Stimulated activated CD4-positive, alpha-beta T cell treated with anti-CD3 and anti-CD28 coated beads, Interleukin-4, amount 100 ng/mL, for 48 hours (primary cell): ENCODE data around the gene ETNK1.
"Not testable (repeated sequence)": the region's sequence is repeated elsewhere in the genome, so short reads cannot be mapped to it uniquely, and the experiment has no call there.

Source experiments
- DNase-seq, 2 donors: peaks; one replicate each; pipeline ENCODE4 v3.0.0-alpha.2; 2020; ENCODE audit warnings: low read depth in 2 of 2

Gene ETNK1

GRCh38 chr12:22687361-22688076 is 62.5 kb downstream of the ETNK1 start:
- DNase-seq = no peak

GRCh38 chr12:22689876-22690275 is 64.9 kb downstream of the ETNK1 start:
- no peak for DNase-seq

DNA sequence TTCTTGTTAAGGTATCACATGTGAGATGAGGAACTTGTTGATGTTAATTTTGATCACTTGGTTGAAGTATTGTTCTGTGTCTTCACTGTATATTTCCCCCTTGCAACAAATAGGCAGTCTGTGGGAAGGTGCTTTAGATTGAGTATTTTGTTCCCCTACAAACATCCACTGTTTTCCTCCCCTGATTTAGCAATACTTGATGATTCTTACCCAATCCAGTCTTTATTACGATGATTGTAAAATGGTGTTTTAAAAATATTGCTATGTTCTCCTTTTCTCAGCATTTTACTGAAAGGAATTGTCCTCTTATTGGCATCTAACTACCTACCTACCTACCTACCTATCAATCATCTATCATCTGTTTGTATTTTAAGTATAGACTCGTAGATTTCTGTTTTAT is 66.3 kb downstream of the ETNK1 start:
- no peak for DNase-seq

DNA sequence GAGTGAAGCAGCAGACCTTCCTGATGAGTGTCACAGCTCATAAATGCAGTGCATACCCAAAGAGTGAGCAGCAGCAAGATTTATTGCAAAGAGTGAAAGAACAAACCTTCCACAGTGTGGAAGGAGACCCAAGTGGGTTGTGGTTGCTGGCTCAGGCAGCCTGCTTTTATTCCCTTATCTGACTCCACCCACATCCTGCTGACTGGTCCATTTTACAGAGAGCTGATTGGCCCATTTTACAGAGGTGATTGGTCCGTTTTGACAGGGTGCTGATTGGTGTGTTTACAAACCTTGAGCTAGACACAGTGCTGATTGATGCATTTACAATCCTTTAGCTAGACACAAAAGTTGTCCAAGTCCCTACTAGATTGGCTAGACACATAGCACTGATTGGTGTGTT is 67.5 kb downstream of the ETNK1 start:
- not testable (repeated sequence) for DNase-seq

GRCh38 chr12:22692964-22693555 is 68.1 kb downstream of the ETNK1 start:
- DNase-seq = no peak

GRCh38 chr12:22698576-22698975 is 73.6 kb downstream of the ETNK1 start:
- no peak for DNase-seq

GRCh38 chr12:22699705-22700104 is 74.7 kb downstream of the ETNK1 start:
- not testable (repeated sequence) for DNase-seq

GRCh38 chr12:22700106-22700505 is 75.1 kb downstream of the ETNK1 start:
- no peak for DNase-seq

DNA sequence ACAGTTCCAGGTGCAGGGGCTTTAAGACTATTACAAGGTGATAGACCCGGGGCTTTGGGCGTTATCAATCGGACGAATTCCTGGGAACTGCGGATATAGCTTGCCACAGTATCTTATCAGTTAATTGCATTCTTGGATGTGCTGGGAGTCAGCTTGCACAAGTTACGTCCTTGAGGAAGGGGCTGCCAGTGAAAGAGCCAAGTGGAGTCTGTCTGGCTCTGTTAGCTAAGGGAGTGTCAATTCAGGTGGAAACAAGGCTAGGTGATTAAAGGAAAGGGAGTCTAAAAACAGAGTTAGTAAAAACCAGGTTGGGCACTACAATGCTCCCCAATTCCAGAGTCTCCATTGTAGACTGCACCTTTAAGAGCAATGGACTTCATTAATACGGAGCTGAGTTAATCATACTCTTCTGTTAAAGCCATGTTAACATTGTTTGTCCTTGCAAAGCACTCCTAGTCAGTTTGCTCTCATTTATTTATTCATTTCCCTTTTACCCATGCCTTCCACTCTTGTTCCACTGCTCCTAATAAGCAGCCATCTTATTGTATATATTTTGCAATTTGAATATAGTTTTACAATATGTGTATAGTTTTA is 76.3 kb downstream of the ETNK1 start:
- DNase-seq = not testable (repeated sequence)

DNA sequence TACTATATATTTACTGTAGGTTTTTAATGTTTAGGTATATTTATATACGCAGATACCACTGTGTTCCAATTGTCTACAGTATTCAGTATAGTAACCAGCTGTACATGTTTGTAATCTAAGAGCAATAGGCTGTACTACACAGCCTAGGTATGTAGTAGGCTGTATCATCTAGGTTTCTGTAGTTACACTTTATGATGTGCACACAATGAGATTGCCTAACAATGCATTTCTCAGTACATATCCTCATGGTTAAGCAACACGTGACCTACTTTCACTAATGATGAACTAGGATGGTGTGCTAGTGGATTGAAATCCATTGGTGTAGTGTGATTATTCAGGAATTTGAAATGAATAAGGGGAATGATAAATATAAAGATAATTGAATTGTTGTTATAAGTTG is 77.7 kb downstream of the ETNK1 start:
- no peak for DNase-seq

DNA sequence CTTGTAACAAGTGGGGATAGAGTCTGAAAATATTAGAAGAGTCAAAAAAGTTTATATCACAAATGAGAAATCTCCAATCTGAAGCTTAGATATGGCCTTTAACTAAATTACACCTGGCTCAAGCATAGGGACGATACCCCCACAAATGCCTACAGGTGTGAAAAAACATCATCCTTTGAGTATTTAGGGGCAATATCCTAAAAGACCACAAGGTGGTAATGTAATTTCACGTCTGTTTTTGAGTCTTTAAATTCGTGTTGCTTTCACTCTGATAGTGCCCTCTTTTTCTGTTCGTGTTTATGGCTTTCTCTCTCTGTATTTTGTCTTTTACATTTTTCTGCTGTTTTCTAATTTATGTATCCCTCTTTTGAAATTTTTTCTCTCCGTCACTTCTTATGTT is 84.3 kb downstream of the ETNK1 start:
- DNase-seq = no peak

GRCh38 chr12:22712083-22712482 is 87.1 kb downstream of the ETNK1 start:
- no peak for DNase-seq

- no peak for DNase-seq
Measured at GRCh38 chr12:22715254-22715653, 90.3 kb downstream of the ETNK1 start.

DNA sequence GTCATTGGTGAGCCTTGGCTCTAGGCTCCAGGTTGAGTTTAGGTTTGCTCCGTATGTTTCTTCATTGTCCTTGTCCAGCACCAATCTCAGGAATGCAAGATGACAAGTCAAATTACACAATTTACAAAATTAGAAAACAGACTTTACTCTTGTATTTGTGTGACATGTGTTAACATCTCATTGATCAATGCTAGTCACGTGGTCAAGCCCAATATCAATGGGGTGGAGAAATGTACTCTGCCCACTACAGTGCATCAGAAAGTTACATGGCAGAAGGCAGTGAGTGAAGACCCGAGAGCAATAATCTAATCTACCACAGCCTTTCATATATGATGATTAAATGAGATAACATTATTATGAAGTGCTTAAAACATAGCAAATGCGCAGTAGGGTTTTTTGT is 94.8 kb downstream of the ETNK1 start:
- DNase-seq = no peak

DNA sequence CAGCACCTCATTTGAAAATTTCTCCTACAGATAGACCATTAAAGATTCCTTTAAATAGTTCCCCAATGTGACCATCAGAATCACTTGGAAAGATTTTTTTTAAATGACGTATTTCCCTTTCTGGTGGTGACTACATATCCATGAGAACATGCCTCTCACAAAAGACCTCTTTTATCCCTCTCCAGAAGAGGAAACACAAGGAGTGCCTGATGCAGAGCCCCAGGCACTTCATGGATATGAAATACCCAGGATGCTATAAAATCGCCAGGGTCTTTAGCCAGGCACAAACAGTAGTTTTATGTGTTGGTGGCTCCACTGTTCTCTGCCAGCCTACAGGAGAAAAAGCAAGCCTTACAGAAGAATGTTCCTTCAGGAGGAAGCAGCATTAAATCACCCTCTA is 97.1 kb downstream of the ETNK1 start:
- DNase-seq = no peak

- no peak for DNase-seq
Measured at GRCh38 chr12:22722779-22723178, 97.8 kb downstream of the ETNK1 start.

DNA sequence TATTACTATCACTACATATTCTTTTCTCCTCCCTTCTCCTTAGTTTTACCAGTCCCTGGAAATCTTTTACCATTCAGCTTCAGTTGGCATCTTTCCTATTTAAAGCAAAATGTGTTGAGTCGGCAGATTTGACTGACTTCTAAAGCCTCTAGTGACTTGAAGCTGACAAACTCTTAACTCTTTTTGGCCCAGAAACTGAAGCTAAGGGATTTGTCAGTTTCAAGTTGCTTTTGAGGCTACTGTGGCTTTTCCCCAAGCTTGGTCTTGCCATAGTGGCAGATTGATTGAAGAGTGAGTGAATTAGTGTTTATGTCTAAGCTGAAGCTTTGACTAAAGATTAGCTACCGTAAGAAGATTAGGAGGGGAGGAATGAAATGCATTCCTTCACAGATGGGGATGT is 104.0 kb downstream of the ETNK1 start:
- no peak for DNase-seq

GRCh38 chr12:22729431-22729956 is 104.5 kb downstream of the ETNK1 start:
- DNase-seq = no peak

GRCh38 chr12:22729957-22730443 is 105.0 kb downstream of the ETNK1 start:
- DNase-seq = no peak

DNA sequence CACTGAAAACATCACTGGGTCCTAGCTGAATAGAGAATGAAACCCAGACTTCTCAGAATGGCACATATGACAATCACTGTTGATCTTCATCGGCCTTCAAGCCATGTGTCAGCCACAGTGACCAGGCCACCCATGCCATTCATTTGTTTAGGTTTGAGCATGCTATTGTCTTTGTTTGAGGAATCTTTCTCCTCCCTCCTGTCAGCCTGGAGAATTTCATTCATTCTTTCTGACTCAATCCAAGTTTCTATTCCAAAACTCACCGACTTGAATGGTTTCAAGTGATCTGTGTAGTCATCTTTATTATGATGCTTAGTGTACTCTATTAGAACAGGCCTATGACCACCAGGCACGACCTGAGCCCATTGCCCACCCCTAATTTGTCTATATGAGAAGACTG is 106.3 kb downstream of the ETNK1 start:
- no peak for DNase-seq

DNA sequence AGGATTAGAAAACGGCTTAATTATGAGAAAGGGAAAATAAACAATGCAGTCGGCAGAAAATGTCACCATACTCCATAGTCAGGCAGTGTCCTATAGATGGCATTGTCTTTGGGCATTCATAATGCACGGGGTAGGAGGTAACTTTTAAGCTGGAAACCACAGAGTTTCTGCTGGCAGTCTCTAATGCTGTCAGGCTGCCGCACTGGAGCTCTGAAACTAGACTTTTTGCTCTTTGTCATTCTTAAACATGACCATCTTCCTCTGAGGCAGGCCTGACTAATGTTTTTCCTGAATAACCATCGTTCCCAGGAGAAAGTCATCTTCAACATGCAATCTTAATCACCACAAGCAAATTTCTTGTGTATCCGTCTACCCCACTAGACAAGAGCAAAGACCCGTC is 108.8 kb downstream of the ETNK1 start:
- DNase-seq = no peak

GRCh38 chr12:22738945-22739344 is 114.0 kb downstream of the ETNK1 start:
- DNase-seq = no peak
